ENCODE results near the gene GRIK3.

Gene GRIK3

DNA sequence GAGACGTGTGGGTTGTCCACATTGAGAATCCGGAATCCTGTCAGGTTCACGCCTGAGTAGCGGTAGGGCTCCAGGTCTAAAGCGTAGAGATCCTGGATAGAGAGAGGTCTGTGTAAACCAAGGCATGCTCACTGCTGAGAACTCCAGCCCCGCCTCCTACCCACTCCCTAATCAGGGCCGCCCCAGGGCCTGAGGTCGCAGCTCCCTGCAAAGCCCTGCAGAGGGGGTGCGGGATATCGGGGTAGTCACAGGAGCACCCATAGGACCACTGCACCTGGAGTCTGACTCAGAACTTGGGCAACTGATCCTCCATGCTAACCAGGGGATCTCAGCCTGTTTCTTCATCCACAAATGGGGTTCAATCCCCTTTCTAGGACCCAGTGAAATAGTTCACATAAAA, 174.4 kb downstream of the GRIK3 start:
- in situ Hi-C loops (cut with MboI; ENCODE audit: low sequenced_read_pairs), result no loop called here

- in situ Hi-C loops (cut with MboI; ENCODE audit: low sequenced_read_pairs), result no loop called here
Measured at GRCh38 chr1:36858981-36859380, 175.3 kb downstream of the GRIK3 start.

DNA sequence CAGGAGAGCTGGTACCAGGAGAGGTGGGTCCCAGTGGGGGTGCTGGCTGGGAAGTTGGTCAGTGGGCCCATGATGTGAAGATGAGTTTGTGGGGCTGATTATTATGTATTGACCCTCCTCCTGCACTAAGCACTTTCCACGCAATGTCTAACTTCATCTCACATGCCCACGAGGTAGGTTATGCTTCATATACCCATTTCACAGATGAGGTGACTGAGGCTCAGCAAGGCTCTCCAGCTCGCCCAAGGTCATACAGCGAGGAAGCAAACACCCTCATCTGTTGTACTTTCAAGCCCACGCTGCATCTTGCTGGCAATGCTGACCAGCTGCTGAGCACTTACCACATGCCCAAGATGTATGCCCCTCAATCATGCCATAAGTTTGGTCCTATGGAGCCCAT, 175.8 kb downstream of the GRIK3 start:
- in situ Hi-C loops (cut with MboI; ENCODE audit: low sequenced_read_pairs), result no loop called here

DNA sequence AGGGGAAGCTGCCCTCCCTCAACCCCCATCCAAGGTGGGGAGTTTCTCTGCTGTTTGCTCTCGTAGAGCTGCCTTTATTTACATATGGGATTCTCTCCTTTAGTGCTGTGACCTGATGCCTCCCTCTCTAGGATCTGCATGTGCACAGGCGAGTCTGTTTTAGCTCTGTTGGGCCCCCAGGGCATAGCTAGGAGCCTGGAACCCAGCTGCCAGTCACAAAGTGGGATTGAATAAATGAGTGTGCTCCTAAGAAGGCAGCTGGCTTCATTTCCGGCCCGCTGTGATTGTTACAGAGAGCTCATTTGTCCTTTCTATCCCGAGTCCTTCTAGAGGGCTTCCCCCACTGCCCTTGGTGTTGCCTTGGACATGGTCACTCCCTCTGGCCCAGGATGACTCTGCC, 176.6 kb downstream of the GRIK3 start:
- in situ Hi-C loops (cut with MboI; ENCODE audit: low sequenced_read_pairs), result no loop called here

- in situ Hi-C loops (cut with MboI; ENCODE audit: low sequenced_read_pairs), result no loop called here
Measured at GRCh38 chr1:36855699-36856494, 178.4 kb downstream of the GRIK3 start.

- in situ Hi-C loops (cut with MboI; ENCODE audit: low sequenced_read_pairs), result no loop called here
Measured at GRCh38 chr1:36853638-36854037, 180.7 kb downstream of the GRIK3 start.

- in situ Hi-C loops (cut with MboI; ENCODE audit: low sequenced_read_pairs), result no loop called here
Measured at GRCh38 chr1:36852586-36852985, 181.7 kb downstream of the GRIK3 start.

- in situ Hi-C loops (cut with MboI; ENCODE audit: low sequenced_read_pairs), result no loop called here
Measured at GRCh38 chr1:36851595-36851994, 182.7 kb downstream of the GRIK3 start.

- in situ Hi-C loops (cut with MboI; ENCODE audit: low sequenced_read_pairs), result no loop called here
Measured at GRCh38 chr1:36851087-36851486, 183.2 kb downstream of the GRIK3 start.

GRCh38 chr1:36849956-36850355, 184.4 kb downstream of the GRIK3 start:
- in situ Hi-C loops (cut with MboI; ENCODE audit: low sequenced_read_pairs), result no loop called here

DNA sequence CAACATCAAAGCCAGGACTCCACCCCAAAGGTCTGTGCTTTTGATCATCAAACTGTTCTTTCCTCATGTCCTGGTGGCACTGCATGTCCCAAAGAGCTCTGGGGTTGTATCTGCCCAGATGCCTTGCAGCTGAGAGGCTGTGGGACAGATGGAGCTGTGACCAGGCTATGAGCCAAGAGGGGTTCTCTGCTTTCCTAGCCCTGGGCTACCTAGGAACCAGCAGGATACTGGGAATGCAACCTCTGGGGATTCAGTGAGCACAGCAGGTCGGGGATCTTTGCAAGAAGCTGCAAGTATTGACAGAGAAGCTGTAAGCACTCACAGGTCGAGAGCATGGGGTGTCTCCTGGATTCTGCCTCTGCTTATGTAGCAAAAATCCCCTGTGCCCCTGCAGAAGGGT, 186.6 kb downstream of the GRIK3 start:
- in situ Hi-C loops (cut with MboI; ENCODE audit: low sequenced_read_pairs), result no loop called here

- in situ Hi-C loops (cut with MboI; ENCODE audit: low sequenced_read_pairs), result no loop called here
Measured at GRCh38 chr1:36847186-36847585, 187.1 kb downstream of the GRIK3 start.

GRCh38 chr1:36846357-36846756, 188.0 kb downstream of the GRIK3 start:
- in situ Hi-C loops (cut with MboI; ENCODE audit: low sequenced_read_pairs), result no loop called here

DNA sequence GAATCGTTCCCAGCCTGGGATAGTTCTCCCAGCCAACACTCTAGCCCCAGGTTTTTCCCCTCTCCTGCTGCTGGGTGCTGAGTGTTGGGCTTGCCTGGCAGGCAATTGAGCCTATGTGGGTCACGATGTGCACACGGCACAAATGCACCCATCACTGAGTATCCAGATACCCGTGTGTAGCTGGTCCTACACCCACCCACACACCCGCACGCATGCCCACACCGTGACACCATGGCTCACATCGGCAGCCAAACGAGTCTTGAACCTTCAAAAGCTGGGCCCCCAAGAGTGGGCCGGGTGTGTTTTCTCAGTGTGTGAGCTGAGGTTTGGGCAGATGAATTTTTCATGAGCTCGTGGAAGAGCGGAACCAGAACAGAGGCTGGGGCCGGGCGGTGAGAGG, 188.5 kb downstream of the GRIK3 start:
- in situ Hi-C loops (cut with MboI; ENCODE audit: low sequenced_read_pairs), result no loop called here

DNA sequence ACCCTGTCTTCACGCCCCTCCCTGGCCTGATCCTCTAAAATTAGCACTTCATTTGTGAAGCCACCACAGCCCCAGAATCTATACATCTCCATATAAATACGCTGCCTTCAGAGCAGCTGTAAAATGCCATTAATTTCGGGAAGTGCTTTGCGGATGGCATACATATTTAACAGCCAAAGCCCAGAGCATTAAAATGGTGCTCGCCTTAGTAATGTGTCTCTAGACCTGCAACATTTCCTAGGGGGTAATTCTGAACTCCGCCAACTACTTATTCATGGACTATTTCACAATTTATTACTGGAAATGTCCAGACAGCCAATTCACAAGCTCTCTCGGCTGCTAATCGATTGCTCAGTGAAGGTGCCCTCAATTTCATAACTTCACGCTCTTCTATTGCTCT, 189.4 kb downstream of the GRIK3 start:
- in situ Hi-C loops (cut with MboI; ENCODE audit: low sequenced_read_pairs), result no loop called here

GRCh38 chr1:36843906-36844610, 190.3 kb downstream of the GRIK3 start:
- in situ Hi-C loops (cut with MboI; ENCODE audit: low sequenced_read_pairs), result no loop called here

GRCh38 chr1:36843027-36843426, 191.3 kb downstream of the GRIK3 start:
- in situ Hi-C loops (cut with MboI; ENCODE audit: low sequenced_read_pairs), result no loop called here

- in situ Hi-C loops (cut with MboI; ENCODE audit: low sequenced_read_pairs), result no loop called here
Measured at GRCh38 chr1:36842448-36842847, 191.9 kb downstream of the GRIK3 start.

DNA sequence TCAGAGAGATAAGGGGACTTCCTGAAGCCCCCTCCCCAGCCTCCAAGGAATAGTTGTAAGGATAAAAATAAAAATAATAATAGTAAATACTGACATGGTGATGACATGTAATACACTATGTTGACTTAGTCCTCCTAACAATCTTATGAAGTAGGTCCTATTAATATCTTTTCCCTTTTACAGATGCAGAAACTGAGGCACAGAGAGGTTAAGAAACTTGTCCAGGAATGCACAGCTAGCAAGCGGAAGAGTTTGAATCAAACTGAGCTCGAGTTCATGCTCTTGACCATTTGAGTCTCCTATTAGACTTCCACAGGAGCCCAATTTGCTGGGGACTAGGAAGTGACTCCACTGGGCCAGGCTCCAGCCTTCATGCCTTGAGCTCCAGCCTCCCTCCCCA, 194.8 kb downstream of the GRIK3 start:
- in situ Hi-C loops (cut with MboI; ENCODE audit: low sequenced_read_pairs), result no loop called here

GRCh38 chr1:36838888-36839287, 195.4 kb downstream of the GRIK3 start:
- in situ Hi-C loops (cut with MboI; ENCODE audit: low sequenced_read_pairs), result no loop called here

DNA sequence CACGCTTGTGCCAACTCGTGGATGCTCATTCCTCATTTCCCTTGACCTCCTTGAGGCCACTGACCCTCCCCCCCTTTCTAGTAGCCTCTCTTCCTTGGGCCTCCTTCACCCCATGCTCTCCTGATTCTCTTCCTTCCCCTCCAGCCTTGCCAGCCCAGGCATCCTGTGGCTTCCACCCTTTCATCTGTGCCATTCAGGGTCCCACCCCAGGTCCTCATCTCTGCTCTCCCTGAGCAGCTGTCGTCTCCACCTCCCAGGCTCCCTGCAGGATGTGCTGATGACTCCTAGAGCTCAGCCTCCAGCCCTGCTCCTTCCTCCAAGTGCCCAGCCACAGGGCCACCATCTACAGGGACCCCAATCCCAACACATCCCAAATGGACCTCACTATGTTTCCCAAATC, 197.4 kb downstream of the GRIK3 start:
- in situ Hi-C loops (cut with MboI; ENCODE audit: low sequenced_read_pairs), result no loop called here

GRCh38 chr1:36836196-36836883, 198.0 kb downstream of the GRIK3 start:
- in situ Hi-C loops (cut with MboI; ENCODE audit: low sequenced_read_pairs), result no loop called here

All from HL-60/S4 treated with phorbol 12-myristate 13-acetate at 8.2 ng/mL for 4 days and 3 days (cell line).